GM12873 (cell line): ENCODE results near the gene SNX13.

Experiments
- TF ChIP-seq, protein P1 (sequence below): IDR thresholded peaks from 2 replicates; pipeline ENCODE4 v1.5.1; 2012; ENCODE audit warnings: low read depth, mild to moderate bottlenecking, moderate library complexity, low read length, control low read depth; ENCODE audit not compliant: insufficient read depth; ENCODE audit errors: missing control alignments

The SNX13 gene

DNA sequence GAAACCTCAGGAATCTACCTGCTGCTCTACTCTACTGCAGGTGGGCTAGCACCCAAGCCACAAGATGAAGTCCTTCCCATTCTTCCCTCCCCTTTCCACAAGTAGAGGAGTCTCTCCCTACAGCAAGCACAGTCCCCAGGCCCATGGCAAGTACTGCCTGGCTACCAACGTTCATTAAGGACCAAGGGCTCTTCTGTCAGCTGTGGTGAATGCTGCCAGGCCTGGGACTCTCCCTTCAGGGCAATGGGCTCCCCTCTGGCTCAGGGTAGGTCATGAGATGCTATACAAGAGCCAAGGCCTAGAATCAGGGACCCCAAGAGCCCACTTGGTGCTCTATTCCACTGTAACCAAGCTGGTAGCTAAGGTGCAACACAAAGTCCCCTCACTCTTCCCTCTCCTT is 39.8 kb downstream of the SNX13 start:
- TF ChIP-seq, protein P1, sequence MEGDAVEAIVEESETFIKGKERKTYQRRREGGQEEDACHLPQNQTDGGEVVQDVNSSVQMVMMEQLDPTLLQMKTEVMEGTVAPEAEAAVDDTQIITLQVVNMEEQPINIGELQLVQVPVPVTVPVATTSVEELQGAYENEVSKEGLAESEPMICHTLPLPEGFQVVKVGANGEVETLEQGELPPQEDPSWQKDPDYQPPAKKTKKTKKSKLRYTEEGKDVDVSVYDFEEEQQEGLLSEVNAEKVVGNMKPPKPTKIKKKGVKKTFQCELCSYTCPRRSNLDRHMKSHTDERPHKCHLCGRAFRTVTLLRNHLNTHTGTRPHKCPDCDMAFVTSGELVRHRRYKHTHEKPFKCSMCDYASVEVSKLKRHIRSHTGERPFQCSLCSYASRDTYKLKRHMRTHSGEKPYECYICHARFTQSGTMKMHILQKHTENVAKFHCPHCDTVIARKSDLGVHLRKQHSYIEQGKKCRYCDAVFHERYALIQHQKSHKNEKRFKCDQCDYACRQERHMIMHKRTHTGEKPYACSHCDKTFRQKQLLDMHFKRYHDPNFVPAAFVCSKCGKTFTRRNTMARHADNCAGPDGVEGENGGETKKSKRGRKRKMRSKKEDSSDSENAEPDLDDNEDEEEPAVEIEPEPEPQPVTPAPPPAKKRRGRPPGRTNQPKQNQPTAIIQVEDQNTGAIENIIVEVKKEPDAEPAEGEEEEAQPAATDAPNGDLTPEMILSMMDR = no peak

DNA sequence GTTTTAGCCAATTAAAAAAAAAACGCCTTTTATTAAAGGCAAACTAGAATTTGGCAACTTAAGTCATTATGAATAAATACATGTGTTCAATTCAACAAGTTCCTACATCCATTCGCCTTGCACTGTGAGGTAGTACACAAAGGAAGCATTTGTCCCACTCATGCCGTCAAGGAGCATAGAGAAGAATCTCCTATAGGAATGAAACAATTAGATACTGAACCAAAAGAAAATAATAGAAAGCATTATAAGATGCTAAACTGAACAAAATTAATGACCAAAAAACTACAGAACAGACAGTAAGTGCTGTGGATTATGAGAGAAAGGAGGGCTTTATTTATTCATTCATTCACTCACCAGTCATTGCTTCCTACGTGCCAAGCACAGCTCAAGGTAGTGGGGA is 42.2 kb downstream of the SNX13 start:
- TF ChIP-seq, protein P1 = no peak

- TF ChIP-seq, protein P1 = no peak
Measured at GRCh38 chr7:17887286-17887685, 53.0 kb downstream of the SNX13 start.

- TF ChIP-seq, protein P1 = no peak
Measured at GRCh38 chr7:17882685-17883084, 57.6 kb downstream of the SNX13 start.

GRCh38 chr7:17879075-17879661 is 61.1 kb downstream of the SNX13 start:
- TF ChIP-seq, protein P1 = no peak

GRCh38 chr7:17878627-17879026 is 61.7 kb downstream of the SNX13 start:
- TF ChIP-seq, protein P1 = no peak

GRCh38 chr7:17871815-17872533 is 68.3 kb downstream of the SNX13 start:
- TF ChIP-seq, protein P1 = no peak
